ENCODE data around the gene PARP15. TPM values are rescaled to one million over a fixed set of nuclear protein-coding genes. Genes with fewer than 3 reads are reported as not detected.
A peak's percentile ranks its signal among the peaks of the same experiment; 100 is the strongest.
"Not testable (repeated sequence)": the region's sequence is repeated elsewhere in the genome, so short reads cannot be mapped to it uniquely, and the experiment has no call there.

Gene PARP15
- total and polyA plus RNA-seq, 5 donors: 0.82 to 1.6 (median 0.94) TPM

- ATAC-seq (no peak), DNase-seq (no peak)
- H3K4me1 ChIP-seq (ENCODE audit: control insufficient read depth, insufficient read depth, low read length): no peaks in the 10 kb centered on the region
- intact Hi-C loops (cut with DNase I): no loop called here
- no peaks in the 10 kb centered on the region for H3K27me3 ChIP-seq (ENCODE audit: control insufficient read depth, insufficient read depth)
- no peak overlapping the region for H3K4me3 ChIP-seq (ENCODE audit: low read length)
- H3K9me3 ChIP-seq (ENCODE audit: control insufficient read depth, low read length): no peaks in the 10 kb centered on the region
- no peak overlapping the region for H3K27ac ChIP-seq (ENCODE audit: low read length)
- 85% methylated on average over 2 of the region's 2 CpGs for WGBS
Measured at GRCh38 chr3:122642935-122643334, 65.5 kb downstream of the PARP15 start.

DNA sequence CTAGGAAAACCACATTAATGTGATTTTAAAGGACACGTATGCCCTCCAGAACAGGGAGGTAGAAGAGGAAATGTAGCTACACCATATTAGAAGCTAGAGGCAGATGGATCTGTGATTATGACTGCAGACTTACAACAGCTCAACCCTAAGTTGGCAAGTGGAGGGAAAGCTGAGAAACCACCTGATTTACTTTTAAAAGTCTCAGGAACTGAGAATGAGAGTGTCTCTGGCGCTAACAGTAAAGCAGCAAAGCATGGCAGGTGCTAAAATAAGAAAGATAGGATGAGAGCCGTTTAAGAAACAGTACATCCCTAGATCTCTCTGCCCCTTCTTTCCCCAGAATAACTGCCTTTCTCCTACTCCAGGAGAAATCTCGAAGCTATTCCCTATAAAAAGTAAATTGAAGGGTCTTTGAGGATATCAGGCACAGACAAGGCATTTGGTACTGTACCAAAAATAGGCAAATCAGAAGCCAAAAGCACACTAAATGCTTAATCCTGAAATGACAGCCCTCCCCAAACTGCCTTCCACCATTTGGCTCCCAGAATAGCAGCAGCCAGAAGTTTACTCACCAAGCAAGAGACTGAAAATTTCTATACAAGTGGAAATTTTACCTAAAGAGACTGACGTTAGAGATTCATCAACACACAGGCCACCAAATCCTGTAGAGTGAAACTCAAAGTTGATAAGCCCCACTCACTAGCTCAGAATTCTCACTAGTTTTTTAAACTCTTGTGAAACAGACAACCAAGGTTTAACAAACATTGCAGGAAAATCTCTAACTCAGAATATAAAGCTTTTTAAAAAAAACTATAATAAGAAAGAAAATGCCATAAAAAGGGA lies 68.9 kb downstream of the PARP15 start:
- DNase-seq (no peak), ATAC-seq (no peak)
- Histone ChIP-seq H3K4me1 (ENCODE audit: control insufficient read depth, insufficient read depth, low read length) (no peaks in the 10 kb centered on the region), H3K27ac (ENCODE audit: low read length) (no peak overlapping the region), H3K27me3 (ENCODE audit: control insufficient read depth, insufficient read depth) (no peaks in the 10 kb centered on the region), H3K9me3 (ENCODE audit: control insufficient read depth, low read length) (no peaks in the 10 kb centered on the region), H3K4me3 (ENCODE audit: low read length) (no peak overlapping the region)
- intact Hi-C loops (cut with DNase I): no loop called here
- 63% methylated on average over 5 of the region's 5 CpGs for WGBS

GRCh38 chr3:122651233-122651907 lies 73.9 kb downstream of the PARP15 start:
- intact Hi-C loops (cut with DNase I); H3K4me1 ChIP-seq (ENCODE audit: control insufficient read depth, insufficient read depth, low read length); DNase-seq; H3K27me3 ChIP-seq (ENCODE audit: control insufficient read depth, insufficient read depth); H3K4me3 ChIP-seq (ENCODE audit: low read length); H3K9me3 ChIP-seq (ENCODE audit: control insufficient read depth, low read length); H3K27ac ChIP-seq (ENCODE audit: low read length); ATAC-seq: not testable (repeated sequence)
- 69% methylated on average over 11 of the region's 11 CpGs for WGBS

- H3K4me3 ChIP-seq (ENCODE audit: low read length); H3K4me1 ChIP-seq (ENCODE audit: control insufficient read depth, insufficient read depth, low read length); ATAC-seq; H3K27me3 ChIP-seq (ENCODE audit: control insufficient read depth, insufficient read depth); DNase-seq; H3K27ac ChIP-seq (ENCODE audit: low read length); H3K9me3 ChIP-seq (ENCODE audit: control insufficient read depth, low read length); intact Hi-C loops (cut with DNase I): not testable (repeated sequence)
- 92% methylated on average over 6 of the region's 6 CpGs for WGBS
Measured at GRCh38 chr3:122651962-122652361, 74.5 kb downstream of the PARP15 start.

GRCh38 chr3:122658336-122658735 lies 80.9 kb downstream of the PARP15 start:
- DNase-seq; H3K27ac ChIP-seq (ENCODE audit: low read length); H3K9me3 ChIP-seq (ENCODE audit: control insufficient read depth, low read length); intact Hi-C loops (cut with DNase I); H3K4me3 ChIP-seq (ENCODE audit: low read length); H3K27me3 ChIP-seq (ENCODE audit: control insufficient read depth, insufficient read depth); H3K4me1 ChIP-seq (ENCODE audit: control insufficient read depth, insufficient read depth, low read length); ATAC-seq: not testable (repeated sequence)
- WGBS: 93% methylated on average over 4 of the region's 4 CpGs

DNA sequence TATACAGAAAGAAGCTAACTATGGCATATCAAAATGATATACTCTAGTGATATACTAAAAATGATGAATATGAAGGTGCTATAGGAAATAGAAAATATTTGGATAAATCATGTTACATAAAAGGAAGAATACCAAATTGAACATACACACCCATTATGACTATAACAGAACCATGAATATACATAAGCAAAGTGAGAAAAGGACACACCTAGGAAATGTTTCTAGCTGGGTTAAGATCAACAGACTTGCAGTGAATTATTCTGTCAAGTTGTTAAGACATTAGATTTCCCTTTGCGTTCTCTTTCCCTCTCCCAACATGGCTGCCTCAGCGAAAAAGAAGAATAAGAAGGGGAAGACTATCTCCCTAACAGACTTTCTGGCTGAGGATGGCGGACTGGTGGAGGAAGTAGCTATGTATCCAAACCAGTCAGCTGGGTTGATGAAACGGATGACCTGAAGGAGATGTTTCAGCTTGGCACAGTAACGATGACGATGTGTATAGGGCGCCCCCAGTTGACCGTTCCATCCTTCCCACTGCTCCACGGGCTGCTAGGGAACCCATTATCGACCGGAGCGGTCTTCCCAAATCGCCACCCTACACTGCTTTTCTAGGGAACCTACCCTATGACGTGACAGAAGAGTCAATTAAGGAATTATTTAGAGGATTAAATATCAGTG lies 83.0 kb downstream of the PARP15 start:
- DNase-seq: no peak
- no peak overlapping the region for H3K27ac ChIP-seq (ENCODE audit: low read length)
- H3K4me1 ChIP-seq (ENCODE audit: control insufficient read depth, insufficient read depth, low read length): no peaks in the 10 kb centered on the region
- H3K4me3 ChIP-seq (ENCODE audit: low read length): no peak overlapping the region
- no peaks in the 10 kb centered on the region for H3K27me3 ChIP-seq (ENCODE audit: control insufficient read depth, insufficient read depth)
- ATAC-seq: no peak
- H3K9me3 ChIP-seq (ENCODE audit: control insufficient read depth, low read length): no peaks in the 10 kb centered on the region
- WGBS: 47% methylated on average over 14 of the region's 14 CpGs
- intact Hi-C loops (cut with DNase I): no loop called here

- intact Hi-C loops (cut with DNase I): no loop called here
- peak in 1 of 3 donors; percentile 39 for DNase-seq
- ATAC-seq: no peak
- Histone ChIP-seq H3K9me3 (ENCODE audit: control insufficient read depth, low read length) (no peaks in the 10 kb centered on the region), H3K27ac (ENCODE audit: low read length) (no peak overlapping the region), H3K4me3 (ENCODE audit: low read length) (no peak overlapping the region), H3K4me1 (ENCODE audit: control insufficient read depth, insufficient read depth, low read length) (no peaks in the 10 kb centered on the region), H3K27me3 (ENCODE audit: control insufficient read depth, insufficient read depth) (no peaks in the 10 kb centered on the region)
- 82% methylated on average over 13 of the region's 13 CpGs for WGBS
Measured at GRCh38 chr3:122661633-122662032, 84.2 kb downstream of the PARP15 start.

DNA sequence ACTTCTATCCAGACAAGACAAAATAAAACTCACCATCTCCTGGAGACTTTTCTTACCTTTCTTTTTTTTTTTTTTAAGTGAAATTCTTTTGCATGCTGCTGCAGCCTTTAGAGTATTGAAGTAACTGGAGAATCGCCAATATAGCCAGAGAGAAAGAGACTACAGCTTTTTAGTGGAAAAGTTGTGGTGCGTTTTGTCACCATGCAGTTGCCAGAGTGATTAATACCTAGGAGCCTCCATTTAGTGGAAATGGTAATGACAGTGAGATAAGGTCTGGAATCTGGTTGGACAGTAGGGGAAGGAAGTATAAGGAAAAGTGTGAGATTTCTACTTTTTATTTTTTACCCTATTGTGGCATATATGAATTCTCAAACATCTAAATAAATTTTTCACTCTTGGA lies 85.1 kb downstream of the PARP15 start:
- no peak overlapping the region for H3K27ac ChIP-seq (ENCODE audit: low read length)
- H3K27me3 ChIP-seq (ENCODE audit: control insufficient read depth, insufficient read depth): no peaks in the 10 kb centered on the region
- ATAC-seq: no peak
- DNase-seq: no peak
- H3K9me3 ChIP-seq (ENCODE audit: control insufficient read depth, low read length): no peaks in the 10 kb centered on the region
- intact Hi-C loops (cut with DNase I): no loop called here
- no peaks in the 10 kb centered on the region for H3K4me1 ChIP-seq (ENCODE audit: control insufficient read depth, insufficient read depth, low read length)
- 63% methylated on average over 2 of the region's 2 CpGs for WGBS
- H3K4me3 ChIP-seq (ENCODE audit: low read length): no peak overlapping the region

DNA sequence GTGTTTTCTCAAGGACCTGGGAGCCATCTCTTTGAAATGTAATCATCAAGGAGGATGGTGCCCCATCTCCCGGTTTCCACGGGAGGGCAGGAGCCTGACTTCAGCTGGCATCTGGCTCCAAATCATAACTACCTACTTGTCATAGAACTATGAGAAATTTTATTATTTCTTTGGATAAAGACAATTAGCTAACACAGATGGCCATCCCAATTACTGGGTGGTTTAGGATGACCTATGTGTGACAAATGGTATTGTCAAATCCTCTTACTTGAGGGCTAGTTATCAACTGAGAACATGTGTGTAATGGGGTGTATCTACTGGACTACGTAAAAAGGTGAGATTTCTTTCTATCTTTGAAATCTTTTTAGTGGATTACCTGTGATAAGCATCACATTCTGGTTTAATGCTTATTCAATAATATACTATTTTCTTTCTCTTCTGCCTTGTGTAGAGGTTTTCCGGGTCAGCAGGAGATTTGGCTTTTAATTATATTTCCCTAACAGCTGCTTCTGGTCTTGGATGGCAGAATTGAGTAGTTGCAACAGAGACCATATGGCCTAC lies 87.9 kb downstream of the PARP15 start:
- intact Hi-C loops (cut with DNase I): no loop called here
- no peak overlapping the region for H3K27ac ChIP-seq (ENCODE audit: low read length)
- WGBS: 70% methylated on average over 4 of the region's 4 CpGs
- no peak for ATAC-seq
- no peak overlapping the region for H3K4me3 ChIP-seq (ENCODE audit: low read length)
- H3K4me1 ChIP-seq (ENCODE audit: control insufficient read depth, insufficient read depth, low read length): no peaks in the 10 kb centered on the region
- DNase-seq: no peak
- no peaks in the 10 kb centered on the region for H3K9me3 ChIP-seq (ENCODE audit: control insufficient read depth, low read length)
- no peaks in the 10 kb centered on the region for H3K27me3 ChIP-seq (ENCODE audit: control insufficient read depth, insufficient read depth)

- no peak overlapping the region for H3K4me3 ChIP-seq (ENCODE audit: low read length)
- ATAC-seq (no peak), DNase-seq (no peak)
- intact Hi-C loops (cut with DNase I): no loop called here
- no peak overlapping the region for H3K27ac ChIP-seq (ENCODE audit: low read length)
- no peaks in the 10 kb centered on the region for H3K9me3 ChIP-seq (ENCODE audit: control insufficient read depth, low read length)
- no peaks in the 10 kb centered on the region for H3K27me3 ChIP-seq (ENCODE audit: control insufficient read depth, insufficient read depth)
- H3K4me1 ChIP-seq (ENCODE audit: control insufficient read depth, insufficient read depth, low read length): no peaks in the 10 kb centered on the region
Measured at GRCh38 chr3:122665881-122666280, 88.4 kb downstream of the PARP15 start.
